ENCODE data around the gene USP31.
A peak's percentile ranks its signal among the peaks of the same experiment; 100 is the strongest.
"Not testable (repeated sequence)": the region's sequence is repeated elsewhere in the genome, so short reads cannot be mapped to it uniquely, and the experiment has no call there.

The USP31 gene

DNA sequence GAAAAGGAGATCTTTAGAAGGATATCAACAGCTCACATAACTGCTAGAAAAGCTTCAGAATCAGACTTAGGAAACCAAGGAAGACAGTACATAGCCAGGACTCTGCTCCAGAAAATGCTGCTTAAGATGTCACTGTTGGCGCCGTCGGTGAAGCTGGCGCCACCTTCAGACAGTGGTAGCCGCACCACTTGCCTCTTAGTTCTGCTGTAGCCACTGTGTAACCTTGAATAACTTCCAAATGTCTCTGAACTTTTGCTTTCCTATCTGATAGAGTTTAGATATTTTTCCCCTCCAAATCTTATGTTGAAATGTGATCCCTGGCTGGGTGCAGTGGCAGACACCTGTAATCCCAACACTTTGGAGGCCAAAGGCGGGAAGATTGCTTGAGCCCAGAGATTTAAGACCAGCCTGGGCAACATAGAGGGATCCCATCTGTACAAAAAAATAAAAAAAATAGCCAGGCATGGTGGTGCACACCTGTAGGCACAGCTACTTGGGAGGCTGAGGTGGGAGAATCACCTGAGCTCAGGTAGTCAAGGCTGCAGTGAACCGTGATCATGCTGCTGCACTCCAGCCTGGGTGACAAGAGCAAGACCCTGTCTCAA lies 6.3 kb upstream of the USP31 start:
- DNase-seq, result peak in 1 of 2 donors; percentile 4

DNA sequence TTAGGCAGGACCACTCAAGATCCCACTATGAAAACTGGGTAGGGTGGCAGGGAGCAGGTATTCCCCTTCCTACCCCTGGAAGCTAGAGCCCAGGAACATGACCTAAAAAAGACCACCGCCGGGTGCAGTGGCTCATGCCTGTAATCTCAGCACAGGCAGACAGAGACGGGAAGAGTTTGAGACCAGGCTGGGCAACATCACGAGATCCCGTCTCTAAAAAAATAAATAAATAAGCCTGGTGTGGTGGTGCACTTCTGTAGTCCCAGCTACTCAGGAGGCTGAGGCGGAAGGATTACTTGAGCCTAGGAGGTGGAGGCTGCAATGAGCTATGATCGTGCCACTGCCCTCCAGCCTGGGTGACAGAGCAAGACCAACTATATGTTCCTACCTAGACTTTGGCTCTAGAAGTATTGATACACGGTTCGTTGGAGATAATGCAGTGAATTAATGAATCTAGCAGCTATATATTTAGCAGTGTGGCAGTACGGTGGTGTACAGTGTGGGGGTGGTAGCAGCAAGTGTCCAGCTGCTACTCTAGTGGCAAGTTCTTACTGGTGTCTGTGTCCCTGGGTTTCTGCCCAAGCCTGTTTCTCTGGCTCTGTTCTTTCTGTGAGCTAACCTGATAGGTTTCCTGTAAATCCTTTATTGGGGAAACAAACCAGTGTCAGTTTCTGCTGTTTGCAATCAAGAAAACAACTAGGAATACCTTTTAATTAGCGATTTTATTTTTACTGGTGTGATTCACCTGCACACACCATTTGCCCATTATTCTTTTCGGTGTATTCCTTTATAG lies 3.3 kb upstream of the USP31 start:
- no peak for DNase-seq

DNA sequence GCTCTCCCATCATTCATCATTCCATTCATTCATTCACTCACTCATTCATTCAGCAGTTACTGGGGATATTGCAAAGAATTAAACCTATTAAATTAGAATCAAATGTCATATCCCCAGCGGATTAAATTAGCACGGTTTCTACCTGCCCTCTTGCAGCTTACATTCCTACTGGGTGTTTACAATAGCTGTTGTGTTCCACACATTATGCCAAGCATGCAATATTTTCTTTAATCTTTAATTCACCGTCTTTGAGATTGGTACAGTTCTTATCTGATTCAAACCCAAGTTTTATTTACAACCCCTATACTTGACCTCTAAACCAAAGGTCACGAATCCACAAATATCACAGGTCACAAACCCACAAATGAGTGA lies 727 bp upstream of the USP31 start:
- DNase-seq, result no peak

DNA sequence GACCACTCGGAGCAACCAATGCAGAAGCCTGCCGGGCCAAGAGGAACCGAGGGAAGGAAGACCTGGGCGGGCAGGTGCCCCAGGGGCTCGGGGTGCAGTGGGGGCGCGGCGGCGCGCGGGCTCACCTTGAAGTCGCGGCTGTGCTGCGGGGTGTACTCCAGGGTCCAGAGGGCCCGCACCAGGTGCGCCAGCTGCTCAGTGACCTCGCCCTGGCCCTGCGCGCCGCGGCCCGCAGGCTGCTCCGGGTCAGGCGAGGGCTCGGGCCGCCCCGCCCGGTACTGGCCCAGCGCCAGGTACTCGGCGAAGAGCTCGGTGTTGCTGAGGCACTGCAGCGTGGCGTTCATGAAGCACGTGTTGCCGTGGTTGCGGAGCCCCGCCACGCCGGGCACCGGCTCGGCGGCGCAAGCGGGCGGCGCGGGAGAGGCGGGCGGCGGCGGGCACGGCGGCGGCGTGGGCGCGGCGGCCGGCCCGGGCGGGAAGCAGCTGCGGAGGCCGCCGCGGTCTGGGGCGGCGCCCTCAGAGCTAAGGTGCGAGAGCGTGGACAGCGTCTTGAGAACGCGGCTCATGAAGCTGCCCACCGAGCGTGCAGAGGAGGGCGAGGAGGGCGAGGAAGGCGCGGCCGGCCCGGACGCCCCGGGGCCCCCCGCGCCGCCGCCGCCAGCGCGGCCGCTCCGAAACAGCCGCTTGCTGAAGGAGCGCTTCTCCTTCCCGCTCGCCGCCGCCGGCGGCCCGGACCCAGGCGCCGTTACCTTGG lies 562 bp downstream of the USP31 start:
- peak; percentile 58 to 61 for DNase-seq

DNA sequence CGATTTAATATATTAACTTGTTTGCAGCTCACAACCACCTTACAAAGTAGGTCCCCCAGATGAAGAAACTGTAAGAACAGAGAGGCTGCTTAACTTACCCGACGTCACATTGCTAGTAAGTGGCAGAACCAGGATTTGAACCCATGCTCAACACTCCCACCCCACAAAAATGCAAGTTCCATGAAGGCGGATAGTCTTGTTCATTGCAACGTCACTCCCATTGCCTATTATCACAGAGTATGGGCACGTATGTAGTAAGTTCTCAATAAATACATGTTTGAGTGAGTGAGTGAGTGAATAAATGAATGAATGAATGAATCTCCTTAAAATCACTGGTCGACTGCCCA lies 1.1 kb downstream of the USP31 start:
- DNase-seq, result no peak

DNA sequence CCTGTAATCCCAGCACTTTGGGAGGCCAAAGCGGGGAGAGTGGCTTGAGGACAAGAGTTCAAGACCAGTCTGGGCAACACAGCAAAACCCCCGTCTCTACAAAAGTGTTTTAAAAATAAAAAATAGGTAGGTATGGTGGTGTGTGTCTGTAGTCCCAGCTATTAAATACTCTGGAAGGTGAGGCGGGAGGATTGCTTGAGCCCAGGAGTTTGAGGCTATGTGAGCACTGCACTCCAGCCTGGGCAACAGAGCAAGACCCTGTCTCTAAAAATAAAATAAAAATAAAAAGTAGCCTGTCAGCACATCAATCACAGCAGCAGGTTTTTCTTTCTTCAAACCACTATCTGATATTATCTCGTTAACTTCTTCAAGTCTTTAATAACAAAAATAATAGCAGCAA lies 1.6 kb downstream of the USP31 start:
- DNase-seq, result no peak

DNA sequence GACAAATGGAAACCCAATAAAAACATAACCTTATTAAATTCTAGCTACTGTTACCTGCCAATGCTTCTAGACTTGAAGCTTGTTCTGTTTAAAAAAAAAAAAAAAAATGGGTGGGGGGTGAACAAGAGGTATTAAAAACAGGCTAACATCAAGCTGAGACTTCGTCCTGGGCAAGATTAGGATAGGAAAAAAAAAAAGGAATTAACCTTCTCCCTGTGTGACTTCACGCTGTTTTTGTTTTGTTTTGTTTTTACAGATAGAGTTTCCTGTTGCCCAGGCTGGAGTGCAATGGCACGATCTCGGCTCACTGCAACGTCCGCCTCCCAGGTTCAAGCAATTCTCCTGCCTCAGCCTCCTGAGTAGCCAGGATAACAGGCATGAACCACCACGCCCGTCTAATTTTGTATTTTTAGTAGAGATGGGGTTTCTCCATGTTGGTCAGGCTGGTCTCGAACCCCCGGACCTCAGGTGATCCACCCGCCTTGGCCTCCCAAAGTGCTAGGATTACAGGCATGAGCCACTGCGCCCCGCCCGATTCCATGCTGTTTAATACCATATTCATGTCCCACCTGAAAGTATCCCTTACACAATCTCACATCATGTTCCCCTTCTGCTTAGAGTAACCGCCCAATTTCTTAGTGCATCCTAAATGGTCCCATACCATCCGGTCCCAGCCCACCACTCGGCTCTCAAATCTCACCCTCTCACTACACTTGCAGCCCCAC lies 2.2 kb downstream of the USP31 start:
- DNase-seq, result no peak

DNA sequence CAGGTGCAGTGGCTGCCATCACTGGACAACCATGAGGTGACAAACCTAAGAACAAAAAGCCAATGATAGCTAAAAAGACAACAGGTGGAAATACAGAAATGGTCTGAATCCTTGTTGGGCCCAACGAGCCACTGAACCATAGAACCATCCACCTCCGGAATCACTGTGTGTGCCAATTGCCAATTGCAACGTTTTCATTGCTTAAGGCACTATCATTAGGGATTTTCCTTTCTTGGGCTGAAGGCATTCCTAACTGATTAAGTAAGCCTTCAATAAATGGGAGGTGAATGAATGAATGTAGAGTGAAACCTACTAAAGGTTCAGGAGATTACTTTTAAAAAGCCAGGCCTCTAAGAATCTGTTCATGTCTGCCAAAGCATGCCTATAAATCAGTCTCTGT lies 3.6 kb downstream of the USP31 start:
- no peak for DNase-seq

DNA sequence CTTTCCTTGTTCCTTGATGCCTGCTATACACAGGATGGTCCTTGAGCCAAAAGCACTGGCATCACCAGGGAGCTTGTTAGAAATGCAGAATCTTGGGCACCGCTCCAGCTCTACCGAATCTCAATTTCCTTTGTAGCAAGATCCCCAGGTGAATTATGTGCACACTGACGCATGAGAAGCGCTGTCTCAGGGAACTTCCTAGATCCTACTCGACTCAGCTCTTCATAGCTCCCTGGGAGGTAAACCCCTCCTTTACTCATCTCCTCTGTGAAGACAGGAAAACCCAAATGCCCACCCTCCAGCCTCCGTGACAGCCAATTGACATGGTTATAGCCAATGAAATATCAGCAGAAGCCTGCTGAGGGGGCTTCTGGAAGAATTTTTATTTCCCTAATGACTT lies 4.1 kb downstream of the USP31 start:
- DNase-seq, result no peak

DNA sequence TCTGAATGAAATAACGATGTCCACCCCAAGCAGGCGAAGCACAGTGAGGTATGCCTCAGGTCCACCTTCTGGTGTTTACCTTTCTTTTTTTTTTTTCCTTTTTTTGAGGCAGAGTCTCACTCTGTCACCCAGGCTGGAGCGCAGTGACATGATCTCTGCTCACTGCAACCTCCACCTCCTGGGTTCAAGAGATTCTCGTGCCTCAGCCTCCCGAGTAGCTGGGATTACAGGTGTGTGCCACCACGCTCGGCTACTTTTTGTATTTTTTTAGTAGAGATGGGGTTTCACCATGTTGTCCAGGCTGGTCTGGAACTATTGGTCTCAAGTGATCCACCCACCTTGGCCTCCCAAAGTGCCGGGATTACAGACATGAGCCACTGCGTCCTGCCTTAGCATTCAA lies 4.9 kb downstream of the USP31 start:
- not testable (repeated sequence) for DNase-seq

DNA sequence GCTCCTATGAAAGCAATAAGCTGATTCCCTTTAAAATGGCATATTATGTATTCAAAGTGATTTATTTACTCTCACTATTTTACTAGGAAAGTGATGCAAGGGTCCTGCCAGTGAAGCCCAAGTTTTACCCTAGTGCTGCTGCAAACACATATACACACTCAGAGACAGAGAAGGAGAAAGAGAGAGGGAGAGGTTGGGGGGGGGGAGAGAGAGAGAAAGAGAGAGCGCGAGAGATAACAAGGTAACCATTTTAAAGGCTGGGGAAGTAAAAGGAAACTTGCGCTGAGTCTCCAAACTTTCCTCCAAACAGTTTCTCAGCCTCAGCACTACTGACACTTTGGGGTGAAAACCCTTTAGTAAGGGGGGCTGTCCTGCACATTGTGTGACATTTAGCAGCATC lies 5.9 kb downstream of the USP31 start:
- DNase-seq, result no peak

DNA sequence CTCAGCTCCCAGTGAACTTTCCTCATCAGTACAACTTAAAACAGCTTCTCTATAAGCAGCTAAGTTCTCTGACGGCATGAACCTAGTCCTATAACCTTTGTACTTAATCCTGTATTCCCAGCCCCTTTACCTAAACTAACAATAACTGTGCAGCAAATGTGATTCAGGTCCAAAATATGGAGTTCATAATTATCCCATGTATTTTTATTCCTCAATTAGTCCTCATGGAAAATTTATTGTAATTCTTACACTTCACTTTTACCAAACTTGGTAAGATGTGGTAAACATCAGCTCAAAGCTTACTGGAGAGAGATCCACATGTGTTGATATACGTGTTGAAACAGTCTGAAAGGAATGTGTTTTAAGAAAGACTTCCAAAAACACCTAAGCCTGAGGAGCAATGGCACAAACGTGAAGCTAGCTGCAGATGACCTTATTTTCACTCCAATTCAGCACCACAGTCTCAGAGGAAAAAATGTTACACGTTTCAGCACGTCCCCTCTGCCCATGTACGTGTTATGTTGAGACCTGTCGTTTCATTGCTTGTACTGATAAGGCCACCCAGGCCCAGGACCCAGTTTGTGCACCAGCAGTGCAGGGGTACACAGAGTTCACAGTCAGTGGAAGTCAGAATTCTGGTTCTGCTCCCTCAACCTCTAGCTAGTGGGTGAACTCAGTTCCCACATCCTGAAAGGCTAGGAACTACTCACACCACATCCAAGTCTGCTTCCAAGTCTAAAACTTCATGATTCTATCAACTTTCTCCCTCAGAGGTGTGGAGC lies 7.1 kb downstream of the USP31 start:
- no peak for DNase-seq

DNA sequence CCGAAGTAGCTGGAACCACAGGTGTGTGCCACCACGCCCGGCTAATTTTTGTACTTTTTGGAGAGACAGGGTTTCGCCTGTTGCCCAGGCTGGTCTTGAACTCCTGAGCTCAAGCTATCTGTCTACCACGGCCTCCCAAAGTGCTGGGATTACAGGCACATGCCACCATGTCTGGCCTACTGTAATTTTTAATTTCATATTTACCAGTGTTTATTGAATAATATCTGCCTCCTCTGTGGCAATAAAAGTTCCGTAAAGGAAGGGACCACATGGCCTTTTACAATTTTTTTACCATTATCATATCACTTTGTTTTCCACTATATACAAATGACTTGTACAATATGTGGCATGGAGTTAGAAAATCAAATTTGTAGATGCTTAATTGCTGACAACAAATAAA lies 7.8 kb downstream of the USP31 start:
- DNase-seq, result no peak

DNA sequence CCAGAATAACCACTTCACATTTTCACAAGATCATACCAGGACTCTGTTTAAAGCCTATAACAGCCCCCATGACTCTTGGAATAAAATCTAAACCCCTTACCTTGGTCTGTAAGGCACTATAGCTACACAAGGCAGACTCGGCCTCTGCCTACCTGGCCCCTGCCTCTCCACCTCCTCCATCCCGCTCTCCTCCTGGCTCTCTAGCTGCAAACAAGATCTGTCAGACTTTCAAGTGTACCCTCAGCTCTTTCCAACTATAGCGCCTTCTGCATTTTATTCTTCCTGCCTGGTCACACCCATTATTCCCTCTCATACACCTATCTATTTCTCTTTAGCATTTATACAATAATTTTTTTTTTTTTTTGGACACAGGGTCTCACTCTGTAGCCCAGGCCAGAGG lies 8.2 kb downstream of the USP31 start:
- no peak for DNase-seq

DNA sequence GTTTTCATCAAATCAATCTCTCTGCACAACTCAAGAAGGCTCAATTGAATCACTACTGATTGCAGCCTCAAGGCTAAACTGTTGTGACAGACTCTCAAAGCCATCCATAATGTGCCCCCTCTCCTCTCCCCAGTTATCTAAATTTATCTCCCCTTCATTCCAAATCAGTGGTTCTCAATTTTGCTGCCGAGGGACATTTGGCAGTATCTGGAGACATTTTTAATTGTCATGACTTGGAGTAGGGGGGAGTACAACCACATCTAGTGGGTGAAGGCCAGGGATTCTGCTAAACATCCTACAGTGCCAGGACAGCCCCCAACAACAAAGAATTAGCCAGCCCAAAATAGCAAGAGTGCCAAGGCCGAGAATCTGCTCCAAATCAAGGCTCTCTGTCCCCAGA lies 9.1 kb downstream of the USP31 start:
- DNase-seq, result no peak

DNA sequence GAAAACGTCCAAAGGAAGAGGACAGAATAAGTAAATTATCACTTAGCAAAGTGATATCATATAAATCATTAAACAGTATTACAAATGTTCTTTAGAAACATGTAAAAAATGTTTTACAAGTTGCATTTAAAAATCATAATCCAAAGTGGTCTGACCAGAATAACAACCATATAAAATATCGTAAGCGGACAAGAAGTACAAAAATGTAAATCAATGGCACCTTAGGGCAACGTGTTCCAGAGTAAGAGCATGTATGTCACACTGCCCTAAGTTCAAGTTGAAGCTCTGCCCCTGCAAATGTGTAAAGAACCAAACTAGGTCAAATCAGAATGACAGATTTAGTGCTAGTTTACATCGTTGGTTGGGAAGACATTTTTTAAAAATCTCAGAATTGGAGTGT lies 11.4 kb downstream of the USP31 start:
- no peak for DNase-seq

DNA sequence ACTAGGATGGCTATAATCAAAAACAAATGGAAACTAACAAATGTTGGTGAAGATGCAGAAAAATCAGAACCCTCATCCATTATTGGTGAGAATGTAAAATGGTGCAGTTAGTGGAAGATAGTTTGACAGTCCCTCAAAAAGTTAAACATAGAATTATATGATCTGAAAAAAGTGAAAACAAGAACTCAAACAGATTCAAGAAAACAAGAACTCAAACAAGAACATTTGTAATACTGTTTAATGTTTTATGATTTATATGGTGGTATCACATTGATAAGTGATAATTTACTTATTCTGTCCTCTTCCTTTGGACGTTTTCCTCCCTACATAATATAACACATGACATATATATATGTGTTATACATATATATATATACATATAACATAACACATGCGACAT lies 12.0 kb downstream of the USP31 start:
- DNase-seq, result no peak

DNA sequence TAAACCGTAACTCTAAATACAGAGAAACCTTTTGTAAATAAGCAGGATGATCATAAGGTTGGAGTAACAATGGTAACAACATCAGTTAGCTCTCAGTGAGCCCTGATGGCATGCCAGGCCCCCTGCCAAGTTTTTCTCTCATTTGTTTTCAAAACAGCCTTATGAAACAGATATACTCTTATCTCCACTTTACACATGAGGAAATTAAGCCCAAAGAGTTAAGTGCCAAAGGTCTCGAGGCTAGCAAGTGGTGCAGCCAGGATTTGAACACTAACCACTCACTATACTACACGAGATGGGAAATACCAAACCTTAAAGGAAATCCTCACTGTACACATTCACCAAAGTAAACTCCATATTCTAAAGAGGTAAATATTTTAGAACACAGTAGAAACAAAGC lies 15.0 kb downstream of the USP31 start:
- DNase-seq, result no peak

DNA sequence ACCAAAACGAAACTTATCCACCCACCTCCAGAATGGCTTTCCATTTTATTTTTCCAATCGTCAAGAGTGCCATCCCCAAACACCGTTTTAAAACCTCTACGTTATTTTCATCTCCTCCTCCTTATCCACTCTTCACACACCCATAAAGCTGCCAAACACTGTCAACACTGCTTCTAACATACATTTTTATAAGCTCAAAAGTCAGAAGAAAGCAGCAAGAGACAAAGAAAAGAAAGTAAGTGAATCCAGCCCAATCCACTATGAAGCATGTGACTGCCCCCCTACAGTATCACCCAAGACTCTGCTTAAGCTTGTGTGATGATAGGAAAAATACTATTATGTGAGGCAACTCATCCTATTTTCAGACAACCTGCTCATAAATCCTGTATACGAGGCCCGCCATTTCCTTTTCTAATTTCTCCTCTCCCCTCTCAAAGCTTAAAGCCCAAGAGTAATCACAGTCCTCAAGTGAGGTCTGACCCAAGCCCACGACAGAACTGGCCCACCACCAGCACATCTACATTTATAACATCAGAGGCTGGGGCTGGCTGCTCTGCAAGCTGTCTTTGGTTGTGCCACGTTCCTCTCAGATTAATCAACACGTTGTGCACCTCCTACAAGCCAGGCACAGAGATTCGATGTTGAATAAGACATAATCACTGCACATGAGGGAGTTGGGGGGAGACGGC lies 16.3 kb downstream of the USP31 start:
- DNase-seq, result no peak

DNA sequence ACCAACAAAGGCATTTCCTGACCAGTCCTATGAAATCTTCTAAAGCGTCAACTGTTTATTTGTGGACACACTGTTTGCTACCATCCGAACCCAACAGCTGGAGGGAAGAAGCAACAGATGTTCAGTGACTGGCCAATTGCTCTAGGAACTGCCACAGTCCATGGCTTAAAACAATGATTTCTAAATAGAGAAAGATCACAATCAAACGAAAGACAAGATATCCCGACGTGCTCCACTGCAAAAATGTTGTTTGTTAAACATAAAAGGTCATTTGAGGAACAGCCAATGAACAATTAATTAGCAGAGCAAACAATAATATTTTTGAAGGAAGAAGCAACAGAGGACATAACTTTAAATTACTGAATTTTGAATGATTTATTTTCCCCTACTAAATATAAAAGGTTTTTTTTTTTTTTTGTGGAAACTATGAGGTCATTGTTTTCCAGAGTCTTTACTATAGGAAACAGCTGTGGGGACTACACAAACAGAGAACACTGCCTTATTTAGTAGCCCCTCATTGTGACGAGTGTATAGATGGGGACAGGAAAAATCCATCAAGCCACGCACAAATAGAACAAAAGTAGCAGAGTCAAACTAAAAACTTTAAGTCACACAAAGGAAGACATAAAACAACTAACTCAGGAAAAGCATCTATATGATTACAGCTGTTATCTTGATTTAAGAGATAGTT lies 17.2 kb downstream of the USP31 start:
- no peak for DNase-seq

DNA sequence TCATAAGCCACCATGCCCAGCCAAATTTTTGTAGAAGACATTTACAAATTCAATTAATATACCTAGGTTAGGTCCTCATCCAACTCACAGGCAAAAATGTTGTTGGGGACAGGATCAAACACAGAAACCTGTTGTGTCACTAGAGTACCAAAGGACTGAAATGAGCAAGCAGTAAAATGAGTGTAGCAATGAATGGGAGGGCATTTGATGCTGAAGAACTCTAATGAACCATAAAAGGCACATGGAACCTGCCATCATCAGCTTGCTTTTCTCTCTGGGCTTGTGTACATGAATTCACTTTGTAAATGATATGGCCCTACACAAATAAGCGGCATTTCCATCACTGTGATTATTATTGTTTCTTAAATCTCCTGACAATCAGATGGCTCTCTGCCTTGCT lies 17.8 kb downstream of the USP31 start:
- DNase-seq, result no peak

DNA sequence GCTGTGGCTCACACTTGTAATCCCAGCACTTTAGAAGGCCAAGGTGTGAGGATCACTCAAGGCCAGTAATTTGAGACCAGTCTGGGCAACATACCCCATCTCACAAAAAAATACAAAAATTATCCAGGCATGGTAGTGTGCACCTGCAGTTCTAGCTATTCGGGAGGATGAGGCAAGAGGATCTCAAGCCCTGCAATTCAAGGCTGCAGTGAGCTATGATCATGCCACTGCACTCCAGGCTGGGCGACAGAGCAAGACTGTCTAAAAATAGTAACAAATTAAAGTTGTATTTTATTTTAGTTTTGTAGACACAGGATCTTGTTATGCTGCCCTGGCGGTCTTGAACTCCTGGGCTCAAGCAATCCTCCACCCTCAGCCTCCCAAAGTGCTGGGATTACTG lies 18.2 kb downstream of the USP31 start:
- DNase-seq, result no peak
